ENCODE data around the gene MSH6.

The MSH6 gene

GRCh38 chr2:47778698-47779425 is 4.1 kb upstream of the MSH6 start:
- no peak for DNase-seq (ENCODE audit: low read depth in 1 of 2, low spot score in 1 of 2)

GRCh38 chr2:47779426-47779790 is 3.5 kb upstream of the MSH6 start:
- no peak for DNase-seq (ENCODE audit: low read depth in 1 of 2, low spot score in 1 of 2)

- no peak for DNase-seq (ENCODE audit: low read depth in 1 of 2, low spot score in 1 of 2)
These were observed 619 bp upstream of the MSH6 start for GRCh38 chr2:47782381-47782670.

- DNase-seq (ENCODE audit: low read depth in 1 of 2, low spot score in 1 of 2), result peak; percentile 42 to 46
These were observed 774 bp downstream of the MSH6 start for GRCh38 chr2:47783486-47784351.

- no peak for DNase-seq (ENCODE audit: low read depth in 1 of 2, low spot score in 1 of 2)
These were observed 1.5 kb downstream of the MSH6 start for GRCh38 chr2:47784352-47784851.

GRCh38 chr2:47785986-47786385 is 3.0 kb downstream of the MSH6 start:
- no peak for DNase-seq (ENCODE audit: low read depth in 1 of 2, low spot score in 1 of 2)

GRCh38 chr2:47796090-47796697 is 13.2 kb downstream of the MSH6 start:
- no peak for DNase-seq (ENCODE audit: low read depth in 1 of 2, low spot score in 1 of 2)

- DNase-seq (ENCODE audit: low read depth in 1 of 2, low spot score in 1 of 2), result no peak
These were observed 15.7 kb downstream of the MSH6 start for GRCh38 chr2:47798631-47799030.

GRCh38 chr2:47799031-47799609 is 16.2 kb downstream of the MSH6 start:
- no peak for DNase-seq (ENCODE audit: low read depth in 1 of 2, low spot score in 1 of 2)

- DNase-seq (ENCODE audit: low read depth in 1 of 2, low spot score in 1 of 2), result no peak
These were observed 18.2 kb downstream of the MSH6 start for GRCh38 chr2:47801118-47801517.

GRCh38 chr2:47803363-47803762 is 20.4 kb downstream of the MSH6 start:
- no peak for DNase-seq (ENCODE audit: low read depth in 1 of 2, low spot score in 1 of 2)

GRCh38 chr2:47803770-47804169 is 20.8 kb downstream of the MSH6 start:
- DNase-seq (ENCODE audit: low read depth in 1 of 2, low spot score in 1 of 2), result no peak

- no peak for DNase-seq (ENCODE audit: low read depth in 1 of 2, low spot score in 1 of 2)
These were observed 22.9 kb downstream of the MSH6 start for GRCh38 chr2:47805850-47806249.

GRCh38 chr2:47808614-47809013 is 25.7 kb downstream of the MSH6 start:
- no peak for DNase-seq (ENCODE audit: low read depth in 1 of 2, low spot score in 1 of 2)

GRCh38 chr2:47809903-47810302 is 27.0 kb downstream of the MSH6 start:
- DNase-seq (ENCODE audit: low read depth in 1 of 2, low spot score in 1 of 2), result no peak

- no peak for DNase-seq (ENCODE audit: low read depth in 1 of 2, low spot score in 1 of 2)
These were observed 27.9 kb downstream of the MSH6 start for GRCh38 chr2:47810850-47811249.

- DNase-seq (ENCODE audit: low read depth in 1 of 2, low spot score in 1 of 2), result no peak
These were observed 28.7 kb downstream of the MSH6 start for GRCh38 chr2:47811668-47812067.

- DNase-seq (ENCODE audit: low read depth in 1 of 2, low spot score in 1 of 2), result no peak
These were observed 32.8 kb downstream of the MSH6 start for GRCh38 chr2:47815764-47816163.

GRCh38 chr2:47818777-47819176 is 35.8 kb downstream of the MSH6 start:
- DNase-seq (ENCODE audit: low read depth in 1 of 2, low spot score in 1 of 2), result no peak

- DNase-seq (ENCODE audit: low read depth in 1 of 2, low spot score in 1 of 2), result no peak
These were observed 36.9 kb downstream of the MSH6 start for GRCh38 chr2:47819834-47820233.

GRCh38 chr2:47822518-47822917 is 39.6 kb downstream of the MSH6 start:
- DNase-seq (ENCODE audit: low read depth in 1 of 2, low spot score in 1 of 2), result no peak

- no peak for DNase-seq (ENCODE audit: low read depth in 1 of 2, low spot score in 1 of 2)
These were observed 50.6 kb downstream of the MSH6 start for GRCh38 chr2:47833516-47833968.
